Stimulated activated CD4-positive, alpha-beta T cell treated with anti-CD3 and anti-CD28 coated beads, Interleukin-15, amount 100 ng/mL, for 24 hours (primary cell): Measurements from ENCODE around the gene PCDHGA2.
A peak's percentile ranks its signal among the peaks of the same experiment; 100 is the strongest.

ENCODE experiments used
- DNase-seq: peaks from one replicate; pipeline ENCODE4 v3.0.0-alpha.2; 2020

PCDHGA2 gene

GRCh38 chr5:141349917-141350619 is 11.5 kb downstream of the PCDHGA2 start, which contains the start of gene PCDHGB1:
Gene PCDHGB1 (plus strand): TSS chr5:141350099. CDS start chr5:141350261, 162 bp downstream.
- DNase-seq = peak; percentile 48

- no peak for DNase-seq
These were observed 13.0 kb downstream of the PCDHGA2 start for GRCh38 chr5:141351591-141351990.

GRCh38 chr5:141354900-141355469 is 16.4 kb downstream of the PCDHGA2 start, which contains the start of gene PCDHGA4:
Gene PCDHGA4 (plus strand): TSS chr5:141355021. CDS start chr5:141355108, 87 bp downstream.
- DNase-seq = no peak

DNA sequence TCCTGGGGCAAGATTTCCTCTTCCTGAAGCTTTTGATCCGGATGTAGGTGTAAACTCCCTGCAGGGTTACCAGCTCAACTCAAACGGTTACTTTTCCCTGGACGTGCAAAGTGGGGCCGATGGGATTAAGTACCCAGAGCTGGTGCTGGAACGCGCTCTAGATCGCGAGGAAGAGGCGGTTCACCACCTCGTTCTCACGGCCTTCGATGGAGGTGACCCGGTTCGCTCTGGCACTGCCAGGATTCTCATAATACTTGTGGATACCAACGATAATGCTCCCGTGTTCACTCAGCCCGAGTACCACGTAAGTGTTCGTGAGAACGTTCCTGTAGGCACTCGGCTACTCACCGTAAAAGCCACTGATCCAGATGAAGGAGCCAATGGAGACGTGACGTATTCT is 17.1 kb downstream of the PCDHGA2 start:
- no peak for DNase-seq

DNA sequence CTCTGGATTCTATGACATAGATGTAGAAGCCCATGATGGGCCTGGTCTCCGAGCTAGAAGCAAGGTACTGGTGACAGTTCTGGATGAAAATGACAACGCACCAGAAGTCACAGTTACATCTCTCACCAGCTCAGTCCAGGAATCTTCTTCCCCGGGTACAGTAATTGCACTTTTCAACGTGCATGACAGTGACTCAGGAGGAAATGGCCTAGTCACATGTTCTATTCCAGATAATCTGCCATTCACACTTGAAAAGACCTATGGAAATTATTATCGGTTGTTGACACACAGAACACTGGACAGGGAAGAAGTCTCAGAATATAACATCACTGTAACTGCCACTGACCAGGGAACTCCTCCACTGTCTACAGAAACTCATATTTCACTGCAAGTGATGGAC is 17.6 kb downstream of the PCDHGA2 start:
- DNase-seq = no peak

- DNase-seq = no peak
These were observed 18.4 kb downstream of the PCDHGA2 start for GRCh38 chr5:141356950-141357349.

- no peak for DNase-seq
These were observed 21.3 kb downstream of the PCDHGA2 start, which contains the start of gene PCDHGB2 for GRCh38 chr5:141359790-141360426. Gene PCDHGB2 (plus strand): TSS chr5:141359994. CDS start chr5:141360136, 142 bp downstream.

GRCh38 chr5:141360685-141361084 is 22.1 kb downstream of the PCDHGA2 start:
- no peak for DNase-seq

- DNase-seq = no peak
These were observed 24.2 kb downstream of the PCDHGA2 start for GRCh38 chr5:141362719-141363118.

GRCh38 chr5:141363952-141364660 is 25.5 kb downstream of the PCDHGA2 start, which contains the start of gene PCDHGA5:
Gene PCDHGA5 (plus strand): TSS chr5:141364162. CDS start chr5:141364331, 169 bp downstream.
- no peak for DNase-seq

GRCh38 chr5:141366016-141366896 is 27.7 kb downstream of the PCDHGA2 start:
- no peak for DNase-seq

DNA sequence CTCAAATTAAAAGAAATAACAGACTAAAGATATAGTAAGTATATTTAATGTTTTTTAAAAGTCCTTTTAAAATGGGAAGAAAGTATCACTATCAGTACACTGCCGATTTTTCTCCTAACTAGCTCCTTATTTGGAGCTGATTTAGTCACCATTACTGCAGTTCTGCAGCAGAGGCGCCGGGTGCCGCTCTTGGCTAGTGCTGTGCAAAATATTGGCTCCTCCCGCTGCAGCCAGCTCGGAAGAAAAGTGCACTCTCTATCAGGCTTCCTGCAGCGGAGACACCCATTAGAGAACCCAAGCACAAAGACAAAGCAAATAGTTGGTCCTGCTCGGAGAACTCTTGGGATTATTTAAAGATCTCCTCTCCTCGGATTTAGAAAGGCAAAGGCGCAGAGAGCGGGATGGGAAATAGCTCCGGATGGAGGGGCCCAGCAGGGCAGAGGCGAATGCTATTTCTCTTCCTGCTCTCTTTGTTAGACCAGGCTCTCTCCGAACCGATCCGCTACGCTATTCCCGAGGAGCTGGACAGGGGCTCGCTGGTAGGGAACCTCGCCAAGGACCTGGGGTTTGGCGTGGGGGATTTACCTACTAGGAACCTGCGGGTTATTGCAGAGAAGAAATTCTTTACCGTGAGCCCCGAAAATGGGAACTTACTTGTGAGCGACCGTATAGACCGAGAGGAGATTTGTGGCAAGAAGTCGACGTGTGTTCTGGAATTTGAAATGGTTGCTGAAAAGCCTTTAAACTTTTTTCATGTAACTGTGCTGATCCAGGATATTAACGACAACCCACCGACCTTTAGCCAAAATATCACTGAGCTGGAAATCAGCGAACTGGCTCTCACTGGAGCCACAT is 31.7 kb downstream of the PCDHGA2 start, which contains the start of gene PCDHGB3:
TSS of gene PCDHGB3 (plus strand) at position 249 of the 855 bp plus-strand sequence. CDS start at position 402, 153 bp downstream.
- peak; percentile 40 for DNase-seq

DNA sequence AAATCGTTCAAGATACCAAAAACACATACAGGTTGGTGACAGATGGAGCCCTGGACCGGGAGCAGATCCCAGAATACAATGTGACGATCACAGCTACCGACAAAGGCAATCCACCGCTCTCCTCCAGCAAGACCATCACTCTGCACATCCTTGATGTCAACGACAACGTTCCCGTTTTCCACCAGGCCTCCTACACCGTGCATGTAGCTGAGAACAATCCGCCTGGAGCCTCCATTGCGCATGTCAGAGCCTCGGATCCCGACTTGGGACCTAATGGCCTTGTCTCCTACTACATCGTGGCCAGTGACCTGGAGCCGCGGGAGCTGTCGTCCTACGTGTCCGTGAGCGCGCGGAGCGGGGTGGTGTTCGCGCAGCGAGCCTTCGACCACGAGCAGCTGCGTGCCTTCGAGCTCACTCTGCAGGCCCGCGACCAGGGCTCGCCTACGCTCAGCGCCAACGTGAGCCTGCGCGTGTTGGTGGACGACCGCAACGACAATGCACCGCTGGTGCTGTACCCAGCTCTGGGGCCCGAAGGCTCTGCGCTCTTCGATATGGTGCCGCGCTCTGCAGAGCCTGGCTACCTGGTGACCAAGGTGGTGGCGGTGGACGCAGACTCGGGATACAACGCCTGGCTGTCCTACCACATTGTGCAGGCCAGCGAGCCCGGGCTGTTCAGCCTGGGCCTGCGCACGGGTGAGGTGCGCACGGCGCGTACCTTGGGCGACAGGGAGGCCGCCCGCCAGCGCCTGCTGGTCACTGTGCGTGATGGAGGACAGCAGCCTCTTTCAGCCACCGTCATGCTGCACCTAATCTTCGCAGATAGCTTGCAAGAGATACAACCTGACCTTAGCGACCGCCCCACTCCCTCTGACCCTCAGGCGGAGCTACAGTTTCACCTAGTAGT is 33.3 kb downstream of the PCDHGA2 start:
- no peak for DNase-seq

DNA sequence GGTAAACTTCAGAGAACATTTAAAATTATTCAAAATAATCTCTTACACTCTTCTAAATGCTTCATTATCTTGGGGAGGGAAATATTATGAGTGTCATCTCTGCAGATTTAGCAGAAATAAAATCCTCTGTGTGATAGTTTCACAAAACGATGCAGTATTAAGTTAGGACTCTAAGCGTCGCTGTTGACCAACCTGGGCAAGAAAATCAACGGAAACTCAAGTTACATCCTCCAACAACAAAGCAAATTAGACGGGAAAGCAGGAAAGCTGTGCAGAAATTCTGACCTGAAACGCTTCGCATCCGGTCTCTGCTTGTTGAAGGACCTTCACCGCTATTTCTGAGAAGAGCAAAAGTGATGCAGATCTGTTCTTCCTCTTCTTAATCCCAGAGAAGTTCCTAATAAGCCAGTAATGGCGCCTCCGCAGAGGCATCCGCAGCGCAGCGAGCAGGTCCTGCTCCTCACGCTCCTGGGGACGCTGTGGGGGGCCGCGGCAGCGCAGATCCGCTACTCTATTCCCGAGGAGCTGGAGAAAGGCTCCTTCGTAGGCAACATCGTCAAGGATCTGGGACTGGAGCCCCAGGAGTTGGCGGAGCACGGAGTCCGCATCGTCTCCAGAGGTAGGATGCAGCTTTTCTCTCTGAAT is 35.2 kb downstream of the PCDHGA2 start, which contains the start of gene PCDHGA6:
TSS of gene PCDHGA6 (plus strand) at position 219 of the 645 bp plus-strand sequence. CDS start at position 412, 193 bp downstream.
- DNase-seq = no peak

GRCh38 chr5:141374627-141375026 is 36.1 kb downstream of the PCDHGA2 start:
- DNase-seq = no peak

GRCh38 chr5:141375444-141376155 is 37.0 kb downstream of the PCDHGA2 start:
- DNase-seq = peak; percentile 26

DNA sequence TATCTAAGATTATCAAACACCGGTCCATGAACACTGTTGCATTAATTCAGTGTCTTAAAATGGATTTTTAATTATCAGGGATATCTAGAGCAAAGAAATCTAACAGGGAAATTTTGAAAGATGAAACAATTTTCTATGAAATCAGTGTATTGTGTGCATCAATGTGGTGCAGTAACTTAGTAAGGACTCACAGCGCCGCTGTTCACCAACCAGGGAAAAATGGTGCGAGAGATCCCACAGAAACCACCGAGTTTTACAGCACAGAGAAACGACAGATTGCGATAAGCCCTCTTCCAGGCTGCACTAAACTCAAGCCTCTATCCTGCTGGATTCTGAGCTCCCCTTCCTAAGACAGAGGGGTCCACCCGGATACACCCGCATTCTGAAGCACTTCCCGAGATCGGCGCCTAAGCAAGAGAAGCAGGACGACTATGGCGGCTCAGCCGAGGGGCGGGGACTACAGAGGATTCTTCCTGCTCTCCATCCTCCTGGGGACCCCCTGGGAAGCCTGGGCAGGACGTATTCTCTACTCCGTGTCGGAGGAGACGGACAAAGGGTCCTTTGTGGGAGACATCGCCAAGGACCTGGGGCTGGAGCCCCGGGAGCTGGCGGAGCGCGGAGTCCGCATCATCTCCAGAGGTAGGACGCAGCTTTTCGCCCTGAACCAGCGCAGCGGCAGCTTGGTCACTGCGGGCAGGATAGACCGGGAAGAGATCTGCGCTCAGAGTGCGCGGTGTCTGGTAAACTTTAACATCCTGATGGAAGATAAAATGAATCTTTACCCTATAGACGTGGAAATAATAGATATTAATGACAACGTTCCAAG is 44.1 kb downstream of the PCDHGA2 start, which contains the start of gene PCDHGA7:
TSS of gene PCDHGA7 (plus strand) at position 274 of the 826 bp plus-strand sequence. CDS start at position 432, 158 bp downstream.
- DNase-seq = no peak
